DOHH2 (cell line): Measurements from ENCODE around the gene TNK2.

Source experiments
- EZH2phosphoT487 ChIP-seq: fragments of 200-600 bp; sonication (generic); IDR thresholded peaks from 2 replicates; pipeline ENCODE4 v1.6.1; 2017; ENCODE audit warnings: borderline replicate concordance, mild to moderate bottlenecking, antibody characterized with exemption, low read length, moderate library complexity, mixed read lengths
- TF ChIP-seq, protein P1 (sequence below): fragments of 200-600 bp; sonication (generic); IDR thresholded peaks from one replicate; pipeline ENCODE4 v1.5.1; 2014; ENCODE audit warnings: antibody characterized with exemption, mild to moderate bottlenecking, low read depth, low read length; ENCODE audit not compliant: poor library complexity, severe bottlenecking

DNA sequence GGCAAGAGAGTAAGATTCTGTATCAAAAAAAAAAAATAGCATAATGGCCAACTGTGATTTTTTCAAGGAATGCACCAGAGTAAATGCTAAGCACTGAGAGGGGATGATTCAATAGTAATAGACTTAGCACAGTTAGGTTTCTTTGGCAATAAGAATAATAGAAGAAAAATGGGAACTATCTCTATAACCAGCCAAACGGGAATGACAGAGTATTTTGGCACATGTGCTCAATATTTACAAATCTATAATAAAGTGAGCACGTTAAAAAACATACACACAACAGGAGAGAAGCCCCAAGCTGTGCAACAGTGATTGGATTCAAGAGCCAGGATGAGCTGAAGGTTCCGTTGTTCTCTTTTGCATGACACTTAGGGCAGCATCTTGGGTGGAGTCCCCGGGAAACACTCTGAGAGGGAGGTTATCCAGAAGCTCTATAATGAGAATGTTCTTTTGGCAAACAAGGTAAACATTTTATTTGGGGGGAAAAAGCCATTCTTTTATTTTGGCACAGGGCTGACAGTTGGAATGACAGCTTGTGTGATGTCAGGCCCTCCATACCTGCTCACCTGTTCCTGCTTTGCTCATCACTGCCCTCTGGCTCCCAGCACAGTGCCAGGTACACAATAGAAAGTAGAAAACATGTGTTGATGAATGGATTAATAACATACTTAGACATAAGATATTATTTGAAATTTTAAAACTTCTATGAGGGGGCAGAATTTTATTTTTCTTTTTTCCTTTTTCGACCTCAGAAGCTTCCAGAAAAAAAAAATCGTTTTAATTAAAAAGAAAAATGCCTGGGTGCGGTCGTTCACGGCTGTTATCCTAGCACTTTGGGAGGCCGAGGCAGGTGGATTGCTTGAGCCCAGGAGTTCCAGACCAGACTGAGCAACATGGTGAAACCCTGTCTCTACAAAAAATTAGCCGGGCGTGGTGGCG lies 52.6 kb downstream of the TNK2 start:
- TF ChIP-seq, protein P1, sequence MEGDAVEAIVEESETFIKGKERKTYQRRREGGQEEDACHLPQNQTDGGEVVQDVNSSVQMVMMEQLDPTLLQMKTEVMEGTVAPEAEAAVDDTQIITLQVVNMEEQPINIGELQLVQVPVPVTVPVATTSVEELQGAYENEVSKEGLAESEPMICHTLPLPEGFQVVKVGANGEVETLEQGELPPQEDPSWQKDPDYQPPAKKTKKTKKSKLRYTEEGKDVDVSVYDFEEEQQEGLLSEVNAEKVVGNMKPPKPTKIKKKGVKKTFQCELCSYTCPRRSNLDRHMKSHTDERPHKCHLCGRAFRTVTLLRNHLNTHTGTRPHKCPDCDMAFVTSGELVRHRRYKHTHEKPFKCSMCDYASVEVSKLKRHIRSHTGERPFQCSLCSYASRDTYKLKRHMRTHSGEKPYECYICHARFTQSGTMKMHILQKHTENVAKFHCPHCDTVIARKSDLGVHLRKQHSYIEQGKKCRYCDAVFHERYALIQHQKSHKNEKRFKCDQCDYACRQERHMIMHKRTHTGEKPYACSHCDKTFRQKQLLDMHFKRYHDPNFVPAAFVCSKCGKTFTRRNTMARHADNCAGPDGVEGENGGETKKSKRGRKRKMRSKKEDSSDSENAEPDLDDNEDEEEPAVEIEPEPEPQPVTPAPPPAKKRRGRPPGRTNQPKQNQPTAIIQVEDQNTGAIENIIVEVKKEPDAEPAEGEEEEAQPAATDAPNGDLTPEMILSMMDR, result no peak
- TF ChIP-seq EZH2phosphoT487, result no peak
